Keratinocyte (primary cell): Measurements from ENCODE around the gene SMYD4. TPM values are rescaled to one million over a fixed set of nuclear protein-coding genes. Genes with fewer than 3 reads are reported as not detected.

Source experiments
- DNase-seq: peaks from one replicate; pipeline ENCODE4 v3.0.0-alpha.2; 2011; ENCODE audit warnings: low read depth, missing footprints, low spot score
- FAIRE-seq: peaks from 2 replicates; lab custom pipeline; 2011; peaks lifted over from hg19 to GRCh38; lab: Jason Lieb, UNC
- H2AFZ ChIP-seq: 2 replicates; pipeline ENCODE4 v1.6.0; 2012; ENCODE audit warnings: low read length, control low read depth, inconsistent platforms; ENCODE audit not compliant: control insufficient read depth
- H3K27ac ChIP-seq: 2 replicates; pipeline ENCODE4 v1.5.1; 2011; ENCODE audit warnings: low read length; ENCODE audit not compliant: control insufficient read depth, insufficient read depth
- H3K27me3 ChIP-seq: 3 replicates; pipeline ENCODE4 v1.6.0; 2011; ENCODE audit warnings: low read length; ENCODE audit not compliant: control insufficient read depth, insufficient read depth; ENCODE audit errors: extremely low read depth
- H3K36me3 ChIP-seq, 2 experiments: 2 replicates in 1 of 2; 3 replicates in 1 of 2; pipeline ENCODE4 v1.5.1; 2011; ENCODE audit warnings: low read length in 2 of 2, mild to moderate bottlenecking in 1 of 2; ENCODE audit not compliant: control insufficient read depth in 2 of 2, insufficient read depth in 2 of 2; ENCODE audit errors: extremely low read depth in 1 of 2
- H3K4me1 ChIP-seq: 3 replicates; pipeline ENCODE4 v1.5.1; 2011; ENCODE audit warnings: low read length; ENCODE audit not compliant: control insufficient read depth, insufficient read depth; ENCODE audit errors: extremely low read depth
- H3K4me2 ChIP-seq: 3 replicates; pipeline ENCODE4 v1.6.0; 2011; ENCODE audit warnings: low read depth, low read length; ENCODE audit not compliant: control insufficient read depth, insufficient read depth; ENCODE audit errors: extremely low read depth
- H3K4me3 ChIP-seq, 3 experiments: fragments of 200-600 bp in 1 of 3; sonication (generic) in 1 of 3; 2 replicates in 2 of 3; 3 replicates in 1 of 3; pipeline ENCODE4 v1.5.1; 2011 to 2016; ENCODE audit warnings: low read length in 3 of 3, mild to moderate bottlenecking in 3 of 3, control low read depth in 2 of 3, inconsistent platforms in 1 of 3, low read depth in 1 of 3, mixed read lengths in 1 of 3, mixed run types in 1 of 3, moderate library complexity in 1 of 3; ENCODE audit not compliant: control insufficient read depth in 2 of 3, insufficient read depth in 2 of 3; ENCODE audit errors: extremely low read depth in 1 of 3
- H3K79me2 ChIP-seq: 2 replicates; pipeline ENCODE4 v1.6.0; 2012; ENCODE audit warnings: low read length; ENCODE audit not compliant: control insufficient read depth, insufficient read depth
- H3K9ac ChIP-seq: 3 replicates; pipeline ENCODE4 v1.6.0; 2011; ENCODE audit warnings: low read length; ENCODE audit not compliant: control insufficient read depth, insufficient read depth; ENCODE audit errors: extremely low read depth
- H3K9me1 ChIP-seq: 3 replicates; pipeline ENCODE4 v1.6.0; 2011; ENCODE audit warnings: low read length; ENCODE audit not compliant: control insufficient read depth, insufficient read depth; ENCODE audit errors: extremely low read depth
- H3K9me3 ChIP-seq: 2 replicates; pipeline ENCODE4 v1.5.1; 2012; ENCODE audit warnings: low read depth, low read length; ENCODE audit not compliant: control insufficient read depth
- H4K20me1 ChIP-seq: 3 replicates; pipeline ENCODE4 v1.6.0; 2011; ENCODE audit warnings: low read length; ENCODE audit not compliant: control insufficient read depth, insufficient read depth; ENCODE audit errors: extremely low read depth
- CTCF ChIP-seq, 3 experiments: IDR thresholded peaks in 1 of 3; conservative IDR thresholded peaks in 1 of 3; optimal IDR thresholded peaks in 1 of 3; 2 replicates in 2 of 3; 3 replicates in 1 of 3; pipeline versions ENCODE3 to v1.5.1; 2011; ENCODE audit warnings: low read length in 3 of 3, mild to moderate bottlenecking in 3 of 3, moderate library complexity in 2 of 3, control low read depth in 1 of 3, inconsistent platforms in 1 of 3; ENCODE audit not compliant: insufficient read depth in 2 of 3; ENCODE audit errors: extremely low read depth in 1 of 3
- EZH2 ChIP-seq: IDR thresholded peaks from one replicate; pipeline ENCODE4 v1.6.1; 2012; ENCODE audit warnings: inconsistent platforms, mild to moderate bottlenecking, low read length, moderate library complexity
- dilution Hi-C: fragments of 300-500 bp; cut with MboI; formaldehyde crosslinking; loops from one replicate; pipeline ENCODE4 v1.7.0; 2020; ENCODE audit warnings: low sequenced_read_pairs; ENCODE audit not compliant: extremely low pct_ligation_motif_present
- polyA plus RNA-seq, 5 experiments: library from polyadenylated mRNA; depleted of rRNA in 3 of 5; stranded (reverse) in 3 of 5; stranded (forward) in 1 of 5; unstranded in 1 of 5; fragments of >200 nt; gene quantifications; 1 replicate in 1 of 5; 2 replicates in 3 of 5; 3 replicates in 1 of 5; pipeline versions ENCODE4 v1.2.1 to v1.2.3, GENCODE V29; 2011 to 2012; ENCODE audit warnings: missing spikeins in 2 of 5, low read depth in 1 of 5, low replicate concordance in 1 of 5

SMYD4 gene
- polyA plus RNA-seq, 1 donor (not counting 4 experiments of a cell fraction or from before 2014, with no cell fraction given): 6.3 TPM

- no peak for DNase-seq
Measured at GRCh38 chr17:1785930-1786329, 43.8 kb downstream of the SMYD4 start.

GRCh38 chr17:1783834-1784611 is 45.7 kb downstream of the SMYD4 start:
- Histone ChIP-seq H2AFZ (no peak overlapping the region), H3K79me2 (no peaks in the 10 kb centered on the region), H3K4me2 (no peak overlapping the region), H3K4me1 (peaks cover 30% of the 10 kb centered on the region), H4K20me1 (no peaks in the 10 kb centered on the region), H3K9me3 (no peaks in the 10 kb centered on the region), H3K9ac (no peak overlapping the region), H3K4me3 (no peak overlapping the region), H3K9me1 (no peaks in the 10 kb centered on the region), H3K36me3 (peaks cover 8 to 9% of the 10 kb centered on the region in 2 experiments), H3K27me3 (no peaks in the 10 kb centered on the region), H3K27ac (peak overlapping the region; percentile 38)
- dilution Hi-C loops: loop anchor here (5.0 kb wide), 2 partner anchors 52 to 63 kb away; no protein-coding TSS in a partner anchor
- FAIRE-seq (peak; percentile 81), DNase-seq (no peak)
- TF ChIP-seq CTCF (optimal IDR thresholded peaks at IDR 0.05 in 1 of 3, IDR thresholded peaks at IDR 0.05 in 1 of 3, conservative IDR thresholded peaks at IDR 0.05 in 1 of 3; ENCODE audit: extremely low read depth in 1 of 3, insufficient read depth in 2 of 3, low read length in 3 of 3) (peak; percentile 62 to 74 (median 73)), EZH2 (no peak)

More at GRCh38 chr17:1785930-1786329, 43.8 kb downstream of the SMYD4 start:
- peaks cover 8 to 9% of the 10 kb centered on the region in 2 experiments for H3K36me3 ChIP-seq
- H2AFZ ChIP-seq: no peak overlapping the region
- no peaks in the 10 kb centered on the region for H3K27me3 ChIP-seq
- H3K27ac ChIP-seq: no peak overlapping the region
- peaks cover 17% of the 10 kb centered on the region for H3K4me1 ChIP-seq
- no peak for TF ChIP-seq EZH2
- TF ChIP-seq CTCF (optimal IDR thresholded peaks at IDR 0.05 in 1 of 3, IDR thresholded peaks at IDR 0.05 in 1 of 3, conservative IDR thresholded peaks at IDR 0.05 in 1 of 3; ENCODE audit: extremely low read depth in 1 of 3, insufficient read depth in 2 of 3, low read length in 3 of 3): no peak
- no peak overlapping the region for H3K4me3 ChIP-seq
- H3K9me3 ChIP-seq: no peaks in the 10 kb centered on the region
- dilution Hi-C loops: no loop called here
- no peak overlapping the region for H3K9ac ChIP-seq
- H3K9me1 ChIP-seq: no peaks in the 10 kb centered on the region
- H4K20me1 ChIP-seq: no peaks in the 10 kb centered on the region
- FAIRE-seq: no peak
- no peak overlapping the region for H3K4me2 ChIP-seq
- H3K79me2 ChIP-seq: no peaks in the 10 kb centered on the region
